ENCODE measurements around the gene LARP7. TPM values are rescaled to one million over a fixed set of nuclear protein-coding genes. Genes with fewer than 3 reads are reported as not detected.
"Not testable (repeated sequence)": the region's sequence is repeated elsewhere in the genome, so short reads cannot be mapped to it uniquely, and the experiment has no call there.

The LARP7 gene
- total and polyA plus RNA-seq, 7 donors = 35.6 to 57.9 (median 53.2) TPM

- DNase-seq = no peak
- intact Hi-C loops (cut with DNase I) = no loop called here
- 97 to 99% methylated on average over 5 of the region's 5 CpGs for WGBS, 2 donors
- H3K27ac ChIP-seq = no peak overlapping the region
- H3K4me3 ChIP-seq = no peak overlapping the region
- H3K9me3 ChIP-seq = no peaks in the 10 kb centered on the region
- no peak for TF ChIP-seq EP300 (IDR thresholded peaks at IDR 0.05)
- TF ChIP-seq CTCF (IDR thresholded peaks at IDR 0.05) = no peak
- TF ChIP-seq POLR2A (IDR thresholded peaks at IDR 0.05) = no peak
- TF ChIP-seq POLR2AphosphoS5 (IDR thresholded peaks at IDR 0.05) = no peak
- no peaks in the 10 kb centered on the region for H3K4me1 ChIP-seq
- no peaks in the 10 kb centered on the region for H3K27me3 ChIP-seq
- H3K36me3 ChIP-seq = no peaks in the 10 kb centered on the region
Observed at GRCh38 chr4:112593438-112594133, 43.4 kb upstream of the LARP7 start.

- 97 to 99% methylated on average over 1 of the region's 1 CpG for WGBS, 2 donors
- intact Hi-C loops (cut with DNase I) = no loop called here
Observed at GRCh38 chr4:112594993-112595392, 42.0 kb upstream of the LARP7 start.

GRCh38 chr4:112604589-112604988, 32.4 kb upstream of the LARP7 start:
- no peak overlapping the region for H3K27ac ChIP-seq
- TF ChIP-seq POLR2AphosphoS5 (IDR thresholded peaks at IDR 0.05) (no peak), EP300 (IDR thresholded peaks at IDR 0.05) (no peak), CTCF (IDR thresholded peaks at IDR 0.05) (peak in 2 of 4 experiments; percentile 20 to 48), POLR2A (IDR thresholded peaks at IDR 0.05) (no peak)
- intact Hi-C loops (cut with DNase I) = loop anchor here (10.0 kb wide), 2 partner anchors 280 to 500 kb away; no protein-coding TSS in a partner anchor
- no peaks in the 10 kb centered on the region for H3K9me3 ChIP-seq
- H3K27me3 ChIP-seq = no peaks in the 10 kb centered on the region
- H3K4me1 ChIP-seq = no peaks in the 10 kb centered on the region
- no peak for DNase-seq
- H3K4me3 ChIP-seq = no peak overlapping the region
- H3K36me3 ChIP-seq = peaks cover 0 to 10% (median 0%) of the 10 kb centered on the region in 4 donors

More at GRCh38 chr4:112594993-112595392, 42.0 kb upstream of the LARP7 start:
- Histone ChIP-seq H3K27me3 (no peaks in the 10 kb centered on the region), H3K27ac (no peak overlapping the region), H3K4me1 (no peaks in the 10 kb centered on the region), H3K9me3 (no peaks in the 10 kb centered on the region), H3K4me3 (no peak overlapping the region), H3K36me3 (no peaks in the 10 kb centered on the region)
- no peak for DNase-seq
- no peak for TF ChIP-seq POLR2A (IDR thresholded peaks at IDR 0.05)
- TF ChIP-seq EP300 (IDR thresholded peaks at IDR 0.05) = no peak
- TF ChIP-seq POLR2AphosphoS5 (IDR thresholded peaks at IDR 0.05) = no peak
- no peak for TF ChIP-seq CTCF (IDR thresholded peaks at IDR 0.05)

GRCh38 chr4:112612814-112613213, 24.1 kb upstream of the LARP7 start:
- H3K4me3 ChIP-seq; H3K4me1 ChIP-seq; H3K27me3 ChIP-seq; DNase-seq; H3K9me3 ChIP-seq; H3K36me3 ChIP-seq; intact Hi-C loops (cut with DNase I): not testable (repeated sequence)
- peak overlapping the region in 1 of 4 donors; percentile 36 for H3K27ac ChIP-seq
- 71 to 81% methylated on average over 2 of the region's 2 CpGs for WGBS, 2 donors

GRCh38 chr4:112616984-112617383, 20.0 kb upstream of the LARP7 start:
- intact Hi-C loops (cut with DNase I) = no loop called here
- Histone ChIP-seq H3K27ac (no peak overlapping the region), H3K27me3 (no peaks in the 10 kb centered on the region), H3K9me3 (no peaks in the 10 kb centered on the region), H3K4me1 (no peaks in the 10 kb centered on the region), H3K36me3 (no peaks in the 10 kb centered on the region), H3K4me3 (no peak overlapping the region)
- DNase-seq = no peak
- TF ChIP-seq CTCF (IDR thresholded peaks at IDR 0.05) (no peak), EP300 (IDR thresholded peaks at IDR 0.05) (no peak), POLR2AphosphoS5 (IDR thresholded peaks at IDR 0.05) (no peak), POLR2A (IDR thresholded peaks at IDR 0.05) (no peak)
- WGBS, 2 donors = 94 to 97% methylated on average over 2 of the region's 2 CpGs
